ENCODE measurements around the gene CFLAR.

GRCh38 chr2:201128933-201129505, 13.1 kb downstream of the CFLAR start:
- TF ChIP-seq CTCF (IDR thresholded peaks at IDR 0.05; ENCODE audit: insufficient read depth, low read length, poor library complexity, severe bottlenecking) (no peak), EZH2phosphoT487 (conservative IDR thresholded peaks at IDR 0.05; ENCODE audit: low read length) (no peak)
